A673 (cell line): ENCODE data around the gene LAIR1.
"Not testable (repeated sequence)": the region's sequence is repeated elsewhere in the genome, so short reads cannot be mapped to it uniquely, and the experiment has no call there.

ENCODE experiments used
- CTCF ChIP-seq: fragments of 300-800, 200-600 bp; sonication (generic); conservative IDR thresholded peaks from 2 replicates; pipeline ENCODE4 v1.5.1; 2017; ENCODE audit warnings: low read depth, mild to moderate bottlenecking, antibody characterized with exemption, low read length, moderate library complexity, mixed read lengths
- EZH2 ChIP-seq: fragments of 200-600 bp; sonication (generic); IDR thresholded peaks from 2 replicates; pipeline ENCODE4 v1.6.1; 2017; ENCODE audit warnings: borderline replicate concordance, low read depth, mild to moderate bottlenecking, mixed read lengths, antibody characterized with exemption, low read length; ENCODE audit not compliant: poor library complexity, severe bottlenecking

- TF ChIP-seq CTCF, result peak; percentile 36
- not testable (repeated sequence) for TF ChIP-seq EZH2
Measured at GRCh38 chr19:54359149-54359820, 5.4 kb downstream of the LAIR1 start.
